ENCODE data around the gene ASMTL. TPM values are rescaled to one million over a fixed set of nuclear protein-coding genes. Genes with fewer than 3 reads are reported as not detected.
"Not testable (repeated sequence)": the region's sequence is repeated elsewhere in the genome, so short reads cannot be mapped to it uniquely, and the experiment has no call there.

Gene ASMTL
- total RNA-seq, 1 donor from 2014 or later, result 19.1 TPM

- Histone ChIP-seq H3K36me3 (peaks cover 89% of the 10 kb centered on the region), H3K27ac (no peak overlapping the region), H3K4me3 (no peak overlapping the region), H3K27me3 (ENCODE audit: low read depth) (no peaks in the 10 kb centered on the region), H3K4me1 (peaks cover 24% of the 10 kb centered on the region), H3K9me3 (no peaks in the 10 kb centered on the region)
- intact Hi-C loops (cut with DNase I), result no loop called here
- DNase-seq (peak; percentile 43), ATAC-seq (no peak)
- TF ChIP-seq CTCF (IDR thresholded peaks at IDR 0.05), result no peak
Measured at GRCh38 chrX:1385253-1386223, 67.2 kb downstream of the ASMTL start.

- ATAC-seq, result no peak
- peak; percentile 30 for DNase-seq
- Histone ChIP-seq H3K36me3 (peaks cover 81% of the 10 kb centered on the region), H3K27me3 (ENCODE audit: low read depth) (no peaks in the 10 kb centered on the region), H3K9me3 (no peaks in the 10 kb centered on the region), H3K27ac (no peak overlapping the region), H3K4me3 (no peak overlapping the region), H3K4me1 (peaks cover 17% of the 10 kb centered on the region)
- TF ChIP-seq CTCF (IDR thresholded peaks at IDR 0.05), result no peak
- intact Hi-C loops (cut with DNase I), result no loop called here
Measured at GRCh38 chrX:1384658-1385252, 68.0 kb downstream of the ASMTL start.

- Histone ChIP-seq H3K36me3 (peaks cover 55% of the 10 kb centered on the region), H3K27ac (no peak overlapping the region), H3K4me1 (no peaks in the 10 kb centered on the region), H3K27me3 (ENCODE audit: low read depth) (no peaks in the 10 kb centered on the region), H3K9me3 (no peaks in the 10 kb centered on the region), H3K4me3 (no peak overlapping the region)
- ATAC-seq (peak in 1 of 2 donors; percentile 4), DNase-seq (peak; percentile 41)
- no peak for TF ChIP-seq CTCF (IDR thresholded peaks at IDR 0.05)
- intact Hi-C loops (cut with DNase I), result no loop called here
Measured at GRCh38 chrX:1380672-1381233, 72.0 kb downstream of the ASMTL start.

- ATAC-seq, result peak; percentile 24 to 55
- Histone ChIP-seq H3K36me3 (peaks cover 32% of the 10 kb centered on the region), H3K4me3 (no peak overlapping the region), H3K27me3 (ENCODE audit: low read depth) (no peaks in the 10 kb centered on the region), H3K4me1 (no peaks in the 10 kb centered on the region), H3K27ac (no peak overlapping the region), H3K9me3 (no peaks in the 10 kb centered on the region)
- peak; percentile 35 for DNase-seq
- intact Hi-C loops (cut with DNase I), result no loop called here
- no peak for TF ChIP-seq CTCF (IDR thresholded peaks at IDR 0.05)
Measured at GRCh38 chrX:1378306-1378759, 74.4 kb downstream of the ASMTL start.

GRCh38 chrX:1368385-1368698, 84.4 kb downstream of the ASMTL start:
- no peak for TF ChIP-seq CTCF (IDR thresholded peaks at IDR 0.05)
- DNase-seq, result no peak
- no peak overlapping the region for H3K4me3 ChIP-seq
- no peaks in the 10 kb centered on the region for H3K27me3 ChIP-seq (ENCODE audit: low read depth)
- ATAC-seq, result no peak
- H3K9me3 ChIP-seq, result no peaks in the 10 kb centered on the region
- H3K4me1 ChIP-seq, result no peaks in the 10 kb centered on the region
- intact Hi-C loops (cut with DNase I), result no loop called here
- H3K27ac ChIP-seq, result no peak overlapping the region
- peaks cover 10% of the 10 kb centered on the region for H3K36me3 ChIP-seq

GRCh38 chrX:1366363-1366762, 86.3 kb downstream of the ASMTL start:
- DNase-seq; intact Hi-C loops (cut with DNase I): not testable (repeated sequence)

More at GRCh38 chrX:1366363-1366762, 86.3 kb downstream of the ASMTL start:
- H3K27me3 ChIP-seq (ENCODE audit: low read depth); H3K9me3 ChIP-seq; H3K27ac ChIP-seq; H3K4me3 ChIP-seq; H3K4me1 ChIP-seq; ATAC-seq: not testable (repeated sequence)
- H3K36me3 ChIP-seq, result peaks cover 28% of the 10 kb centered on the region
